AML-193 (cell line): Measurements from ENCODE around the gene KLHL25.
"Not testable (repeated sequence)": the region's sequence is repeated elsewhere in the genome, so short reads cannot be mapped to it uniquely, and the experiment has no call there.

Source experiments
- DNase-seq, 2 experiments: peaks; one replicate each; lab custom pipeline; 2025; lab: John Stamatoyannopoulos, UW

The KLHL25 gene

GRCh38 chr15:85804481-85805170 is 9.9 kb upstream of the KLHL25 start:
- no peak for DNase-seq

- DNase-seq, result not testable (repeated sequence)
These were observed 7.9 kb upstream of the KLHL25 start for GRCh38 chr15:85802617-85803016.

GRCh38 chr15:85800478-85801123 is 5.9 kb upstream of the KLHL25 start:
- no peak for DNase-seq

- DNase-seq, result not testable (repeated sequence)
These were observed 1.6 kb upstream of the KLHL25 start for GRCh38 chr15:85796371-85796770.

- no peak for DNase-seq
These were observed 896 bp upstream of the KLHL25 start for GRCh38 chr15:85795337-85796305.

- no peak for DNase-seq
These were observed 806 bp downstream of the KLHL25 start for GRCh38 chr15:85793641-85794597.

- no peak for DNase-seq
These were observed 1.7 kb downstream of the KLHL25 start for GRCh38 chr15:85792912-85793590.

GRCh38 chr15:85792102-85792731 is 2.5 kb downstream of the KLHL25 start:
- DNase-seq, result no peak

GRCh38 chr15:85789496-85789875 is 5.2 kb downstream of the KLHL25 start:
- DNase-seq, result no peak

GRCh38 chr15:85788771-85789495 is 5.8 kb downstream of the KLHL25 start:
- no peak for DNase-seq

GRCh38 chr15:85786781-85787114 is 8.0 kb downstream of the KLHL25 start:
- no peak for DNase-seq

GRCh38 chr15:85785887-85786780 is 8.6 kb downstream of the KLHL25 start:
- DNase-seq, result no peak

GRCh38 chr15:85782064-85782463 is 12.7 kb downstream of the KLHL25 start:
- no peak for DNase-seq

GRCh38 chr15:85781099-85781498 is 13.6 kb downstream of the KLHL25 start:
- no peak for DNase-seq

- no peak for DNase-seq
These were observed 14.3 kb downstream of the KLHL25 start for GRCh38 chr15:85780225-85780985.

- no peak for DNase-seq
These were observed 15.5 kb downstream of the KLHL25 start for GRCh38 chr15:85779249-85779648.

GRCh38 chr15:85778107-85778776 is 16.5 kb downstream of the KLHL25 start:
- DNase-seq, result no peak
